Hematopoietic multipotent progenitor cell treated with erythropoietin and hydrocortisone succinate and interleukin-3 and kit ligand, for 4 days (in vitro differentiated cells): ENCODE measurements around the gene BCL2L11.
"Not testable (repeated sequence)": the region's sequence is repeated elsewhere in the genome, so short reads cannot be mapped to it uniquely, and the experiment has no call there.

Experiments used
- DNase-seq: peaks from one replicate; pipeline ENCODE4 v3.0.0-alpha.2; 2015

The BCL2L11 gene, protein sequence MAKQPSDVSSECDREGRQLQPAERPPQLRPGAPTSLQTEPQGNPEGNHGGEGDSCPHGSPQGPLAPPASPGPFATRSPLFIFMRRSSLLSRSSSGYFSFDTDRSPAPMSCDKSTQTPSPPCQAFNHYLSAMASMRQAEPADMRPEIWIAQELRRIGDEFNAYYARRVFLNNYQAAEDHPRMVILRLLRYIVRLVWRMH

DNA sequence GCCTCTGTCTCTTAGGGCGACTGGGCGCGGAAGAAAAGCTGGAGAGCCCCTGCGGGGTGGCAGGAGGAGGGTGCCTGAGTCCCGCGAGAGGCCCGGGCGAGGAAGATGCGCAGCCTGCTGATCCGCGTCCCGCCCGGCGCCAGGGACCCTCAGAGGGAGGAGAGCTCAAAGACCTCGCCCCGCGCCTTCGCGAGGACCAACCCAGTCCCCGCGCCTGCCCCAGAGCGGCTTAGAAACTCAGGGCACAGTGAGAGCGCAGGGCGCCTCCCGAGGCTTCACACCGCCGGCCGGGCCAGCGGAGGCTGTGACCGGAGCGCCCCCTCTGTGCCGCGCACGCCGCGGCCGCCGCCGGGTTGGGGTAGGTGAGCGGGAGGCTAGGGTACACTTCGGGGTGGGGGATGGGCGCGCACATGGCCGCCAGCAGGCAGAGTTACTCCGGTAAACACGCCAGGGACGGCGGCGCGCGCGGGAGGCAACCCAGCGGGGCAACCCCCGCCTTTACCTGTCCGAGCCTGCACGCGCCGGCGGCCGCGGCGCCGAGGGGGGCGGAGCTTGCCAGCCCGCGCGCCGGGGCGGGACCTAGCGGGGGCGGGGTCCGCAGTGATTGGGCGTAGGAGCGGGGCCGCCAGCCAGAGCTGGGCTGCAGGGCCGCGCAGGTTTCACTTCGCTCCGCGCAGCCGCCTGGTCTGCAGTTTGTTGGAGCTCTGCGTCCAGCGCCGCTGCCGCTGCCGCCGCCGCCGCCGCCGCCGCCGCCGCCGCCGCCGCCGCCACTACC is at the start of gene BCL2L11:
Gene BCL2L11, plus strand, starts transcription at position 662 of the 775 bp plus-strand sequence. CDS start 2,832 bp downstream, outside the sequence.
- DNase-seq: peak; percentile 96

DNA sequence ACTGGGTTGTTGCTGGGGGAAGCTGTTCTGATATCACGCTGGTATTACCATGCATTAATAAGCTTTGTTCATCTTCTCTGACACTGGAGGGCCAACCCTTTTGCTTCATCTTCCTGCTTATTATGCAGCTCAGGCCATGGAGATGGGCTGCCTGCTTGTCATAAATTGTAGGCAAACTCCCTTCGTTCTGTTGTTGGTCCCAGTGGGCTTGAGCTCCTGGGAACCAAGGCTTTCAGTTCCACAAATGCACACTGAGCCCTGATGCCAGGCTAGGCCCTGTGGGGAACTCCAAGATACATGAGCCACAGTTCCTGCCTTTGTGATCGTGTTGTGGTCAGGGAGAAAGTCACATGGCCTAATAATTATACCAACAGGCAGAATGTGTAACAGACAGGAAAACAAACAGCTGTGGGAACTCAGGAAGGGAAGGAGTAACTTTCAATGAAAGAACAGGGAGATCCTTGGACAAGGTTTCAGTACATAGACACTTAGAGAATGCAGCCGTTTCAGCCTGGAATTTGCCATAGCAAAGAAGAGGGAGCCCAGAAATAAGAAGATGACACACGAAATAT is 49.0 kb upstream of the BCL2L11 start:
- DNase-seq: no peak

GRCh38 chr2:111072220-111072871 is 48.4 kb upstream of the BCL2L11 start:
- DNase-seq: no peak

DNA sequence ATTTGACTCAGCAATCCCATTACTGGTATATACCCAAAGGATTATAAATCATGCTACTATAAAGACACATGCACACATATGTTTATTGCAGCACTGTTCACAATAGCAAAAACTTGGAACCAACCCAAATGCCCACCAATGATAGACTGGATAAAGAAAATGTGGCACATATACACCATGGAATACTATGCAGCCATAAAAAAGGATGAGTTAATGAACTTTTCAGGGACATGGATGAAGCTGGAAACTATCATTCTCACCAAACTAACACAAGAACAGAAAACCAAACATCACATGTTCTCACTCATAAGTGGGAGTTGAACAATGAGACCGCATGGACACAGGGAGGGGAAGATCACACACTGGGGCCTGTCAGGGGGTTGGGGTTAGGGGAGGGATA is 38.1 kb upstream of the BCL2L11 start:
- not testable (repeated sequence) for DNase-seq

- DNase-seq: no peak
Measured at GRCh38 chr2:111091811-111092211, 28.9 kb upstream of the BCL2L11 start.

GRCh38 chr2:111094691-111095090 is 26.0 kb upstream of the BCL2L11 start:
- no peak for DNase-seq

DNA sequence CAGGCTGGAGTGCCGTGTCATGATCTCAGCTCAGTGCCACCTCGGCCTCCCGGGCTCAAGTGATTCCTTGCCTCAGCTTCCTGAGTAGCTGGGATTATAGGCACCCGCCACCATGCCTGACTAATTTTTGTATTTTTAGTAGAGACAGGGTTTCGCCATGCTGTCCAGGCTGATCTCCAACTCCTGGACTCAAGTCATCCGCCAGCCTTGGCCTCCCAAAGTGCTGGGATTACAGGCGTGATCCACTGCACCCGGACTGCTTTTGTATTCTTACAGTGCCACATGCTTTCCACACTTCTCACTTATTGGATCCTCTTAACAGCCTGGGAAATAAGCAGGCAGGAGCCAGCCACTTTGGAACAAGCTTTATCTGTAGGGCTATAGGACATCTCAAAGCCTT is 25.3 kb upstream of the BCL2L11 start:
- no peak for DNase-seq

GRCh38 chr2:111099402-111099801 is 21.3 kb upstream of the BCL2L11 start:
- no peak for DNase-seq

DNA sequence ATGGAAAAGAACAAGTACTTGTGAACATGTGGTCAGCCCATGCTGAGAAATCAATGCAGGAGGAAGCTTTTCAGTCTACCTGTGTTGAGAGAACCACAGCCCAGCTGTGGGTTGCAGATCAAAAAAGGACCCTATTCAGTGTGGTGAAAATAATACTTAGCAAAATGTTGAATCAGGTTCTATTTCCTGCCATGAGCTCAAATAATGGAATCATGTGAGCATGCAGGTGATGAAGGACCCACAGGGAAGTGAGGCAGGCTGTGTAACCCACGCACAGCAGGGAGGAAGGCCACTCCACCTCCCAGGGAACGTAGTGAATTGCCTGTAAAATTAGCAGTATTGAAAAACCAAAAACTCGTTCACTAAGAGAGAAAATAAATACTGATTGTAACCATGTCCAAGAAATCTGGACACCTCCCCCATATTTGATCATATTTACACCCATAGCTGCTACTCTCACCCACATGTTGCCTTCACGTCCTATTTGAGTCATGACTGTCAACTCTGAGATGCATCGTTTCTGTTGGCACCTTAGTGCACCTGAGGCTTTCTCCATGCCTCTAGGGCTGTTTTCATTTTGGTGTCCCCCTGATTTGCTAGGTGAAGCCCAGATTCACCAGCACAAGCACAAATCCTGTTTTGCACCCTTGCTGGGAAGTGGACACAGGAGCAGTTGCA is 20.5 kb upstream of the BCL2L11 start:
- no peak for DNase-seq

- peak; percentile 20 for DNase-seq
Measured at GRCh38 chr2:111100765-111101162, 19.9 kb upstream of the BCL2L11 start.

GRCh38 chr2:111101592-111101991 is 19.1 kb upstream of the BCL2L11 start:
- DNase-seq: no peak

GRCh38 chr2:111102216-111102615 is 18.5 kb upstream of the BCL2L11 start:
- no peak for DNase-seq

- DNase-seq: no peak
Measured at GRCh38 chr2:111105926-111106325, 14.8 kb upstream of the BCL2L11 start.

- DNase-seq: no peak
Measured at GRCh38 chr2:111106706-111107105, 14.0 kb upstream of the BCL2L11 start.

DNA sequence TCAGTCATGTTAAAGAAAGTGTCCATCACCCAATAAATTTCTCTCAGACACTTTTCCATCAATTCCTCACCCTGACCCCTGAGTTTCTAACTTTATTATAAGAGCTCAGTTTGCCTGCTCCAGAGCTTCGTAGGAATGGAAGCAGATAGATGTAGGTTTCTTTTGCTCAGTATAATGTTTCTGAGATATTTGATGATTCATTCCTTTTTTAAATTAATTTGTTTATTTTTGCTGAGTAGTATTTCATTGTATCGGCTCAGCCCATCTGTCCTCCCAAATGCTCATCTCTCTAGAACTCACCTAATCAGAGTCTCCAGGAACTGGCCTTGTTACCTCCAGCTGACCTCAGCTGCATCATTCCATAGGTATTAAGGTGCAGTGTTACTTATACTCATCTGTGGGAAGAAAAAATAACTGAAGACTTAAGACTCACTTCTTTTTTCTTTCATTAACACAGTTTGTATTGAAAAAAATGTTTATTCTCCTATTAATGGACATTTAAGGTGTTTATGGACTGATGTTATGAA is 11.9 kb upstream of the BCL2L11 start:
- no peak for DNase-seq

DNA sequence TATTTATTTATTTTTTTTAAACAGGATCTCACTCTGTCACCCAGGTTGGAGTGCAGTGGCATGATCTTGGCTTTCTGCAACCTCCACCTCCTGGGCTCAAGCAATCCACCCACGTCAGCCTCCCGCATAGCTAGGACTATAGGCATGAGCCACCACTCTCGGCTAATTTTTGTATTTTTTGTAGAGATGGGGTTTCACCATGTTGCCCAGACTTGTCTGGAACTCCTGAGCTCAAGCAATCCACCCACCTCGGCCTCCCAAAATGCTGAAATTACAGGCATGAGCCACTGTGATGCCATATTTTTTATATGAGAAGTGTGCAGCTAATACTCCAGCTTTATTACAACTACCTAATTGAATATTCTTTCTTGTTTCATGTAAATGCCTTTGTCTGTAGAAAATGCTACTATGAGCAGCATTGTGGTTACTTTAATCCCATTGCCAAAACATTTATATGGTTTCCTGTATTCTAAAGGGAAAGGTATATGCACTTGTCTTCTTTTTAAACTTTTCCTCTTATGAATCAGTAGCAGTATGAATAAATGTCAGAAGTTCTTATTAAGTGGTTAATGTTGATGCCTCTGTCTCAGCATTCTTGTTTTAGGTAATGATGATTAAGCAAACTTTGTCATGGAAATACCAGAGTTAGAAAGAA is 9.5 kb upstream of the BCL2L11 start:
- DNase-seq: no peak

DNA sequence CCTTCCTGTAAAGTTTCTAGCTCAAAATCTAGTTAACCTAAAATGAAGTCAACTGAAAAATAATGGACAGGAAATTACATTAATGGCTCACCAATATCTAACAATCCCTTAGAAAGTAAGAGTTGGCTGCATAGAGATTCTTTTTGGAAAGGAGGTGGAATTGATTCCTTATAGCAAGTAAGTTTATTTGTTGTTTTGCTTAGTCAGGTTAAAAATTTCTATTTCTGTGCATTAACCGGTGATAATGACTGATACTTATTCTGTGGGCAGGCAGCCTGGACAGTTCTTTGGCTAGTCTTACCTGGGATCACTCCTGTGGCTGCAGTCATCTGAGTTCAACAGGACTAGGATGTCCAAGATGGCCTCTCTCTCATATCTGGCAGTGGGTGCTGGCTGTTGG is 6.9 kb upstream of the BCL2L11 start:
- DNase-seq: no peak

DNA sequence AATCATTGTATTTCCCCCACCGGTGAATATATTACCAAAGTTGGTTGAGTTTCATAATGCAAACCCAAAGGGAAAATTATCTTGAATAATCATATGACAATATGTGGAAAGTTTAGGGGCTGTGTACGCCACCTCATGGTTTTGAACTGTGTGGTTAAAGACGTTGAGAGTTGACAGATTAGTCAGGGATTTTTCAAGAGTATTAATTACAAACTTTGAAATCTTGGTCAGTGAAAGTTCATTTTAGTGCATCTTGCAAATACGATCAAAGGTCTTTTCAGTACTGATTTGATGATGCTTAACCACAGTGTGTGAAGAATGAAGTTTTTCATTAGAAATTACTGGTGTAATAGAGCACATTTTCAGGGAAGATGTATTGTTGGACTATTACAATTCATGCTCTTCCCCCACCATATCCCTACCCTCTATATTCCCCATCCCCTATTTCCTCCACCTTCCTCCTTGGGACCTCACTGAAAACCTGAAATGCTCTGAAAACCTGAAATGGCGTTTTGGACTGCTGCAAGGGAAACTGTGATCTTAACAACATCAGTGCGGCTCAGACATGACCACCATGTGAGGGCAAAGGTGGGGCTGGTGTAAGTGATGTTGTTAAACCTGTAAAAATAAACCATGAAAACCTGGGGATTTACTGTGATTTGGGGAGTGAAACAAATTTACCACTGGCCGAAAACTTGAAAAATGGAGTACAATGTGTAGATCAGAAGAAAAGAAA is 4.5 kb upstream of the BCL2L11 start:
- DNase-seq: peak; percentile 39

- peak; percentile 88 for DNase-seq
Measured at GRCh38 chr2:111116843-111117597, 3.7 kb upstream of the BCL2L11 start.

DNA sequence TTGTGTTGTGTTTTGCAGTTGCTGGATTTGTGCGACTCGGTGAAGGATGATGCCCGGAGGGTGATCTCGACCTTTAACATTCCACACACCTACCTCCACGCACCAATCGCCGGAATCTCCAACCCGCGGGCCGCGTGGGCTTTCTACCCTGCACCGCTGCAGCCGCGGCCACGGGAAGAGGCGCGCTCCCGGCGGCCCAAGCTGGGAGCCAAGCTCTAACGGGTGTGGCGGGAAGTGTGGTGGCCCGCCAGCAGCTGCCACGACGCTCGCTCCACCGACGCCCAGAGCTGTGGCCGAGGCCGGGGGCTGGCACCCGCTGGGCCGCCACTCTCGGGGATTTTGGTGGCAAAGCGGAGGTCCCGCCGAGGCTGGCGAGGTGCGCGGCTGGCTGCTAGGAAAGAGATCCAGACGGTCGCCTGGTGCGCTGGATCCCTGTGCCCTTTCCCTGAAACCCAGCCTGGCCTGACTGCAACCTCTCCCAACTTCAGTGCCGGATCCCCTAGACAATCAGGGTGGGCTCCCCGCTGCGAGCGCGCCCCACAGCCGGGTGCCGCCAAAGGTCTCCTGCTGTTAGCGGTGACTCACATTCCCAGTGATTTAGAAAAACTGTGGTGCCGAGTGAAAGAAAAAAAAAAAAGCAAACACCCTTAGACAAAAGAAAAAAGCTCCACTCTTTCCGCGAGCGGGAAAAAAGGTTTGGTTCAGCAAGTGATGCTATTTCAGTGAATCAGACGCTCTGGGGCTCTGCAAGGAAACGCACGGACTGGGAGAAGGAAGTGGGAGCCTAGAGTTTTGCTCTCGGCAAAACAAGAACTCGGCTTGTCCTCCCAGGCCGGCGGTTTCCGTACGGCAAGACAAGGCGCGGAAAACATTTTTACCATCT is 2.9 kb upstream of the BCL2L11 start:
- DNase-seq: peak; percentile 58
